Measurements from ENCODE around the gene MYOM1.

Gene MYOM1

DNA sequence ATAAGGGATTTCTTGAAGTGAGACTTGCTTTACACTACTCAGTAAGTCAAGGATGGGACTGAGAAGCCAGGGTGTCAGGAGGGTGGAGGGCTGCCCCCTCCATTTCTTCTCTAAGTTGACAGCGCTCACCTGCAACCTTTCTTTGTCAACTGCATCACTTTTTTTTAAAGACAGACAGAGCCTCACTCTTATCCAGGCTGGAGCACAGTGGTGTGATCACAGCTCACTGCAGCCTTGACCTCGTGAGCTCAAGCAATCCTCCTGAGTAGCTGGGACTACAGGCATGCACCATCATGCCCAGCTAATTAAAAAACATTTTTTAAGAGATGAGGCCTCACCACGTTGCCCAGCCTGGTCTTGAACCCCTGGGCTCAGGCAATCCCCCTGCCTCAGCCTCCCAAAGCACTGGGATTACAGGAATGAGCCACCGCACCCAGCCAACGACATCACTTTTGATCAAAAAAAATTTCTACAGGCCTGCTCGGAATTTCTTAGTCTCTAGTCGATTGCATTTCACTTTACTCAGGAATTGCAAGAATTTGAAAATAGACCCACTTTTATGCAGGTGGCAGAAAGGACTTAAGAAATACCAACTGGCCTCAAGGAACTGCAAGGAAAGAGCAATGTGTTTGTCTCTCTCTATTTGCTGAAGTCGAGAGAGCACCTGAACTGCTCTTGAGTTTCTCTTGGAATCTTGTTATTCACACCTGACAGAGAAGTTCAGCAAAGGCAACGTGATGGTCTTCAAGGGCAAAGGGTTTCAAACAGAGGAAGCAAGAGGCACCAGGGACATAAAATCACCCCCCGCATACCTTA is 101.4 kb downstream of the MYOM1 start:
- DNase-seq (ENCODE audit: low read depth in 2 of 2), result no peak

DNA sequence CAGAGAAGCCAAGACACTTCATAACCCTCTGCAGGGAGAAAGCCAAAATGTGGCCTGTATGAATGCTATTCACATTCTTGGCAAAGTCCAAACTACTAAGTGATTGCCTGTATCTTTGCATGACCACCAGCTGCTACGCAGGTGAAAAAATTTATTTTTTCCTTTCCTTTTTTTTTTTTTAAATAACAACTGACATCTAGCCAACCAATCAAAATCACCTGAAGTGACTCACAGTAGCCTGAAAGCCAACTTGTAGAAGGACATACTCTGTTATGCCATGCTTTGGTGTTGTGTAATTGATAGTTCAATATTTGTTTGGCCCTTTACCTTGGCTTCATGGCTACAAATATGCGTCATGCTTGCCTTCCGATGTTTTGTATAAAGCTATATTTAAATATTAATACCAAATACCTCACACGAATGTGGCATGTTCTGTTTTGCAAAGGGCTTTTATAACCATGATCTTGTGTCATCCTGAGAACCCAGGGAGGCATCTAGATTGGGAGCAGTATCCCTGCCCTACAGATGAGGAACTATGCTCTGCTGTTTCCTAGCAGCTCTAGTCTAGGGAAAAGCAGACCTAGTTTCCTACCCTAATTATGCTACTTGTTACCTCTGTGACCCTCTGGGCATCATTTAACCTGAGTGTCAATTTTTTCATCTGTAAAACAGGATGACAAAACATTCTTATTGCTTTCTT is 102.1 kb downstream of the MYOM1 start:
- DNase-seq (ENCODE audit: low read depth in 2 of 2), result no peak

DNA sequence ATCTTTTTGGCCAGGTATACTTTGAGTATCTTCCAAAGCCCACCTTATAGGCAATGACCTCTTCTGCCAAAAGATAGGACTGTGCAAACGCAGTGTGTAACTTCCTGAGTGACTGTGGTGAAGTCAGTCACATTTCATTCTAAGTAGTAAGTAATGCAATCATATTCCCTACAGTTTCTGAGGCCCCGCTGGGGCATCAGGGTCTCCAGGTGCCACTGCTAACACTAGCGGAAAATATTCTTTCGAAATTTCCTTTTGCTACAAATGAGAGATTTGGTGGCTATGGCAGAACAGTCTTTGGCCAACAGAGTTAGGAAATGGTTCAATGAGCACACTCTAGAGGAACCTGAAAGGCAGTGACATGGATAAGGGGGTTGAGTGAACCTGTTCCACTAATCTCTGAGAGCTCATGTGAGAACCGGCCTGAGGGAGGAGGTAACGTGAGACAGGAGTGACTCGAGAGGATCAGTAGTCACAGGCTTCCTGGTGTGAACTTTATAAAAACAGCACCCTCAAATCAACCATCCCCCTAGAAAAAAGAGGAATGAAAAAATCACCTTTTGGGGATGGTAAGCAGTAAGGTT is 104.2 kb downstream of the MYOM1 start:
- DNase-seq (ENCODE audit: low read depth in 2 of 2), result no peak

DNA sequence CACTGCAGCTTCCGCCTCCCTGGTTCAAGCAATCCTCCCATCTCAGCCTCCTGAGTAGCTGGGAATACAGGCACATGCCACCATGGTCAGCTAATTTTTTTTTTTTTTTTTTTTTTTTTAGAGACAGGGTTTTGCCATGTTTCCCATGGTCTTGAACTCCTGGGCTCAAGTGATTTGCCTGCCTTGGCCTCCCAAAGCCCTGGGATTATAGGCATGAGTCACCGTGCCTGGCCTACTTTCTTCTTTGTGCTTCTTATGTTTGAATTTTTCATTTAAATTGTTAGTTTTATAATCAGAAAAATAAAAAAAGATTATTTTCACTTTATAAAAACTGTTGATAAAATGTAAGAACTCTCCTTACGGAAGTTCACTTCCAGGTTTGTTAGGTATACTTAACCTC is 105.3 kb downstream of the MYOM1 start:
- DNase-seq (ENCODE audit: low read depth in 2 of 2), result no peak

DNA sequence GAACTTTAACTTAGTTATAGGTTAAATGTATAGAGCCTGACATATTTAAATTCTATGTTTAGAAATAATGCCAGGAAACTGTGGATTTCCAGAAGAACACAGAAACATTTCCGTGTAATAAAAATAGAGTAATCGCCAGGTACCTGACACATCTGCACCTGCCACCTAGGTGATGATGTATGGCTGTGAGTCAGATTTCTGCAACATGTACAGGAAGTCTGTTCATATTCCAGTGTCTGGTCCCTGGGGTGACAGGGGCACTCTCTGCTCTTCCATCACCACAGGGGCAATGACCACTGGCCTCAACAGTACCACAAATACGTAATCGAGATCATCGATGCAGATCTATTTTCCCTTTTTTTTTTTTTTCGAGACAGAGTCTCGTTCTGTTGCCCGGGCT is 105.7 kb downstream of the MYOM1 start:
- no peak for DNase-seq (ENCODE audit: low read depth in 2 of 2)

DNA sequence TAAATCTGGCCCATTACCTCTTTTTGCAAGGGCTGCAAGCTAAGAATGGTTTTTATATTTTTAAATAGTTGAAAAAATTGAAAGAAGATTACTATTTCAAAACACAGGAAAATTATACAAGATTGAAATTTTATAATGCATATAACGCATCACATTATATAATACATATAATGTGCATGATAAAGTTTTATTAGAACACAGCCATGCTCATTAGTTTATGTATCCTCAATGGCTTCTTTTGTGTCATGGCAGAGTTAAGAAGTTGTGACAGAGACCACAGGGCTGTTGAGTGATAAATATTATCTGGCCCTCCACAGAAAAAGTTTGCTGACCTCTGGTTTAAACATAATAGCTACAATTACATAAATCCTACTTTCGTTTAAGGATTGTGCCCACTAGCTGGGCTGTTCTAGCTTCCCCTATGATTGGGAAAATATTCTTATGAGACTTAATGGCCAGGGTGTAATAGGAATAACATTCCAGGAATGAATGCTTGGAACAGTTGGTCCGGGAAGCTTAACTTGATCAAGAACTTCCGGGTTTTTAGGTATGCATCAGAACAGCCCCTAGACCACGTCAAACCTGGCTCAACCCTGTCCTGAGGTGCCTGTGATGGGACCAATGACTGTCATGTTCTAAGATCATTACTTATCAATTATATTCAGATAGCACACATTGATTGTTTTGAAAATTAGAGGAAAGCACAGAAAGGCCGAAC is 108.1 kb downstream of the MYOM1 start:
- no peak for DNase-seq (ENCODE audit: low read depth in 2 of 2)

DNA sequence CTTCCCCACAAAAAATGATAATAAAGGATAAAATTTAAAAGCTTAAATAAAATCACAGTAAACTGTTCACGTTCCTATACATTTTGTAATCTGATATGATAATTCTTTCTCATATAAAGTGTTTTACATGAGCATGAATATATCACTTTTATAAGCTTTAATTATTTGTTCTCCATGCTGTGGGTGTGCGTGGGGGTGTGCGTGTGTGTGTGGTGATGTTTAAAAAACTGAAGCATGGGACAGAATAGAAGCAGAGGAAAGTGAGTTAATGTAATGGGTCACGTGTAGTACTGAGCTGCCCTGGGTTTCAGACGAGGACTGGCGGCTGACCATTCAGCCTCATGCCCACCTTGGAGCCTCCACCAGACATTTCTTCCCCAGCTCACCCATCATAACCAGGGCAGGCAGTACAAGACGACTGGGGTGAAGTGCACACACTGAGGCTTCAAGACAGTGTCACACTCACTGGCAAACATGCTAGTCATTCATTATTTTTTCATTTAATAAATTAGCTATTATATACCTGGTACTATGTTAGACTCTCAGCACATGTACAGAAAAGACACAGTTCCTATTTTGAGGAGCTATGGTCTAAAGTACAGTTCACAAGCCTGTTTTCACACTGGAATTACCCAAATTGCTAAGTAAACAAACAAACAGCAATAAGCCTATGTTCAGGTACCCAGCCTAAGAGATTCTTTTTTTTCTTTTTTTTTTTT is 109.6 kb downstream of the MYOM1 start:
- no peak for DNase-seq (ENCODE audit: low read depth in 2 of 2)

DNA sequence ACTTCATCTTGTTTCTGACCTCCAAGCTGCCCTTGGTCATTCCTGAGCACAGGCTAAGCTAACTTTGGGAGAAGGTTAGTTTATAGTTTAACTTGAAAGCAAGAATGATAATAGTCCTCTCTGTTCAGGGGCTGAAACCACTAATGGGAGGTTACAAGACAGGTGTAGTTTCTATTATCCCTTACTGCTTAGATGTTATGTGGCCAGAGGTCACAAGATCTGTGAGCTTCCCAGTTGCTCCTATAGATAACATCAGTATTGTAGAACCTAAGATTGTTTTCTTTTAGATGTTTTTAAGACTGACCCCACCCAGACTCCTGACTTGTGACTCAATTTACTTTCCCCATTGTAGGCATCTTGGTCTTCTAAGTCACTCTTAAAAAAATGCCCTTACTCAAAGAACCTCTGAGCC is 112.0 kb downstream of the MYOM1 start:
- DNase-seq (ENCODE audit: low read depth in 2 of 2), result no peak

DNA sequence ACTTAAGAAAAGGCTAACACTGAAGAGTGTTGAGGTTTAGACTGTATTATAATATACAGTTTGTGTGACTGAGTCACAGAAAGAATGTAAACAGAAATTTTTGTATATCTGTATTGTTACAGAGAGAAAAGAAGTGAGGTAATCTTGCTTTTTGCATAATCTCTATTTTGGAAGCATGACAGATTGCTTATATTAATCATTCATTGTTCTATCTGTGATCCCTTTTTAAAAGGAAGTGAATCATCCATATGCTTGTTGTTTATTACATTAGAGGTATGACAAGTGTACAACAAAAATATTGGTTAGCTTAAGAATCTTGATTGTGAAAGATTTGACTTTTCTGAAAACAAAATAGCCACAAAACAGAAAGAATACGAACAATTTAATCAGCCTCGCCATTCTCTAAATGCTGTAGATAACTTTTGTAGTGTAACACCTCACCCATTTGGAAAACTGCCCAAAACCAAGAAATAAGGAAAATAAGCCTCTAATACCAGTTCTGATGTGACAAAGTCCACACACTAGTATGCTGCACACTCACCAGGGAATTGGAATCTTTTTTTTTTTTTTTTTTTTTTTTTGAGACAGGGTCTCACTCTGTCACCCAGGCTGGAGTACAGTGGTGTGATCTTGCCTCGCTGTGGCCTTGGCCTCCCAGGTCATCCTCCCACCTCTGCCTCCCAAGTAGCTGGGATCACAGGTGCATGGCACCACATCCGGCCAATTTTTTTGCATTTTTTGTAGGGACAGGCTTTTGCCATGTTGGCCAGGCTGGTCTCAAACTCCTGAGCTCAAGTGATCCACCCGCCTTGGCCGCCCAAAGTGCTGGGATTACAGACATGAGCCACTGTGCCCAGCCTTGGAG is 115.3 kb downstream of the MYOM1 start:
- no peak for DNase-seq (ENCODE audit: low read depth in 2 of 2)

DNA sequence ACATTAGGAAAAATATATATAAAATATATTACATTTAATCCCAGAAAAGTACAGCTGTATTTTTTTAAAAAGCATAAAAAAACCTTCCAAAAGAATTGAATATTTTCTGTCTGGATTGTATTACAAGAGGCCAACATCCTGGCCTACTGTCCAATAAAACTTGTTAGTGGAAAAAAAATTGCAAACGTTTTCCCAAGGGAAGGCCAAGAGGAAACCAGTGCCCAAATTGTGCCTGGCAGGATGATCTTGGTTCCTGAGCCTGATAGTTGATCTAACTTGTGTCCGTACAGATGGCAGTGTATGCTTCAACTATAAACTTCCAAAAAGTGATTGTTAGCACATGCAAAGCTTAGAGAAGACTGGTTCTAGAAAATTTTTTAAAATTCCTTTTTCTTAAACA is 116.2 kb downstream of the MYOM1 start:
- no peak for DNase-seq (ENCODE audit: low read depth in 2 of 2)

DNA sequence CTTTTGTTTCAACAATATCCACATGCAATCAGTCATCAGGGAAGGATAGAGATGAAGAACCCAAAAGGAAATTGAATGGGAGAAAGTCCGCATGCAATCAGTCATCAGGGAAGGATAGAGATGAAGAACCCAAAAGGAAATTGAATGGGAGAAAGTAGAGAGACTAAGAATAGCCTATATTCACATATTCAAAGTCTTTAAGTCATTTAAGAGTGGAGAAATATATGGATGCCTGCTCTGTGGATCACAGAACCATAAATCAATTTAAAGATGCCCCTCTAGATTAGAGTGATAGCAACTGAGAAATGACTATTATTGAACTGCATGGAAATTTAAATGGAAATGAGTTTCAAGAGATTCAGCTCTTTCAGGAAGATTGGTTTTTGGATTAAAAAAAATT is 116.8 kb downstream of the MYOM1 start:
- no peak for DNase-seq (ENCODE audit: low read depth in 2 of 2)

DNA sequence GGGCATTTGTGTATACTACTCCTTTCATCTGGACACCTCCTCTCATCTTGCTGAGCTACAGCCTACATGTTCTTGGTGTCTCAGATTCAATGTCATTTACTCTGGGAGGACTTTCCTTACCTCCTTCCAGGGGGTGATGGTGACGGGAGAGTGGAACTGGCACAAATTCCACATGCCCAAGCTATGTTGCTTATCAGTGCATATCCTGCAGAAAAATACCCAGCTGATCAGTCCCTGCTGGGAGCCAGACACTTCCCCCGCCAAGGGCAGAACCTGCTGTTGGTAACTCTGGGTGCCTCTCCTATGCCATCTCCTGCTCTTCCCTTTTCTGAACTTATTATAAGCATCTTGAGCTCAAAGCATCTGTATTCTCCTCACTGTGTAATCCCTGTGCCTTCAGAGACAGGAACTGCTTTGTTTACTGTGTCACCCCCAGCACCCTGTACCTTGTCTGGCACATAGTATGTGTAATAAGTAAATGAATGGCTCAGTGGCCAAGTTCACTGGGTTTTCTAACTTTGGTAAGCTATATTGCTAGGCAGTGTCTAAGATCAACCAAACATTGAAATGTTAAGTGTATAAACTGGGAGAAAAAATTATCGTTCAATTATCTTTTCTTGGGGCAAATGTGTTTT is 119.2 kb downstream of the MYOM1 start:
- no peak for DNase-seq (ENCODE audit: low read depth in 2 of 2)

DNA sequence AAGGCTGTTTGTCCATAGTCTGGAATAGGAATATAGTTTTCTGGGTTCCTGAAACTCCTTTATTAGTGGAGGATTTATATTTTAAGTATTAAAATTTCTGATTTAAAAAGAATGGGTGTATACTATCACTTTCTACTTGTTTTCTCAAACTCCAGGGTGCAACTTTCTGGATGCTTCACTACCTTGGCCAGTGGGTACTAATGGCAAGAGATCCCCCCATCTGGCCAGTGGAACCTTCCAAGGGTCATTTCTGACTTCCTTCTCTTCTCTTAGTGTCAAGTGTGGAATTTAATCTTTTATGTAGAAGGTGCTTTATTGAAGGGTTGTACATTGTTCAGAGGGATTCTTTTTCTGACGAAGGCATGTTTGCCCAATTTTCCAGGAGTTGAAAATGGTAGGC is 120.4 kb downstream of the MYOM1 start:
- no peak for DNase-seq (ENCODE audit: low read depth in 2 of 2)

DNA sequence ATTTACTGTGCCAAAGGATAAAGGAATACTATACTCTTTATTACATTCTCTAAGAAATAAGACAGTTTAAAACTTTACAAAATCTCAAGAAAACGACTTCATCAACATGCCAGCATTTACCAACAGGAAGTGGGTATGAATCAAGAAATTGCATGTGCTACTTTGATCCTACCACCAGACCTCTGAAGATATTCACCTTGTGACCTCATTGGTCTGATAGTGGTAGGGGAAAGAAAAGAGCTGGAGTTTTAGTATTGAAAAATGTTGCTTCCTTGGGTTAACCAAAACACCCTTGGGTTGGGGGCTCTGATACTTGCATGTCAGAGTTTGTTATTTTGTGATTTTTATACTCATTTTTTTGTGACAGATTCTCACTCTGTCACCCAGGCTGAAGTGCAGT is 122.7 kb downstream of the MYOM1 start:
- no peak for DNase-seq (ENCODE audit: low read depth in 2 of 2)

DNA sequence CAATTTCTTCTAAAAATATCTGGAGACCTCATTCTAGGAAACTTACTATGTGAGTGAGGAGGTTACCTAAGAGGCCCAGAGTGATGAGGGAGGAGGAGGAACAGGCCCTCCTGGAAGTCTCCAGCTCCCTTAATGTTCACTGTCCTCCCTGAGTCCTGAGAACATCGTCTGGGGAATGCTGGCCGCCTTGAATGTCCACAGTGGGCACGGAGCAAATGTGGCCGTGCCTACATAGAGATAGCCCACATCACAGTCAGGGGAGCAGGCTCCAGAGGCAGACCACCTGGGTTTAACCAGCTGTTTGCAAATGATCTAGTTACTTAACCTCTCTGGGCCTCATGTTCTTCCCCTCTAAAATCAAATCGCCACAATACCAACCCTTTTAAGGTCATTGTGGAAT is 123.8 kb downstream of the MYOM1 start:
- DNase-seq (ENCODE audit: low read depth in 2 of 2), result no peak

DNA sequence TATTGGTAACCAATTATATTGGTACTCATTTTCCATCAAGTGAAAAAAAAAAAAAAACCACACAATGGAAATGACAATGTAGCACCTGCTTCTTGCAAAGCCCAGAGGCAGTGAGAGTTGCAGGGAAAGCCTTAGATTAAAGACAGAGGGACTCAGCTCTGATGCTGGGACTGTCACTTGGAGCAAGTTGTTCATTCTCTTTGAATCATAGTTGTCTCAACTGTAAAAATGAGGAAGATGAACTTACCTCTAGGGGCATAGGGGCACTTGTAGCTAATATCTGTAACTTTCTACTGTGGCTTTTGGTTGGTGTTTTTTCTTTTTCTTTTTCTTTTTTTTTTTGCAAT is 125.5 kb downstream of the MYOM1 start:
- DNase-seq (ENCODE audit: low read depth in 2 of 2), result no peak

DNA sequence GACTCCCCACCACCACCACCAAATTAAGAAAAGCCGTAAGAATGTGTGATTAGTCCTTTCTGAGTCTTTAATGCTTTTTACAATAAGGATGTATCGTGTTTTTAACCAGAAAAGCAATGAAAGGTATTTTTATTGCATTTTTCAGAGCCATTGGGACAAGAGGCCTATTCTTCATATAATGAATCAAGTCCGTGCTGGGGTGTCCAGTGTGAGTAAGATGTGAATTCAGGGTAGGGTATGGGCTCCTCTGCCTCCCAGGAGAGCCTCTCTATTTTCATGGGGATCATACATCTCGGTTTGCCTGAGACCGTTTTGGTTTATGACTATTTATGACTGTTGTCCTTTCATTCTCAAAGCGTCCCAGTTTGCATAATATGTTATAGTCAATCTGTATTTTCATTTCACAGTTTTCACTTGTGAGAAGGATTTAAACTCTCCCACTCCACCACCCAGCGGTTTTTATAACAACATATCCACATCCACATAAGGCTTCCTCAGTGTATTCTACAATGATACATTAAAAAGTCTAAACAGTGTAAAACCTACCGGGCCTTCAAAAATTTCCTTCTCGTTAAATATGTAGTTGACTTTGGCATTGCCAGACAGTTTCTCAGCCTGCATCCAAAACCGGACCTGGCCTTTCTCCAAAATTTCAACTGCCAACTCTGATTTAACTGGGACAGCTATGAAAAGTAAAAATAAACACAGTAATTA is 126.0 kb downstream of the MYOM1 start:
- no peak for DNase-seq (ENCODE audit: low read depth in 2 of 2)

DNA sequence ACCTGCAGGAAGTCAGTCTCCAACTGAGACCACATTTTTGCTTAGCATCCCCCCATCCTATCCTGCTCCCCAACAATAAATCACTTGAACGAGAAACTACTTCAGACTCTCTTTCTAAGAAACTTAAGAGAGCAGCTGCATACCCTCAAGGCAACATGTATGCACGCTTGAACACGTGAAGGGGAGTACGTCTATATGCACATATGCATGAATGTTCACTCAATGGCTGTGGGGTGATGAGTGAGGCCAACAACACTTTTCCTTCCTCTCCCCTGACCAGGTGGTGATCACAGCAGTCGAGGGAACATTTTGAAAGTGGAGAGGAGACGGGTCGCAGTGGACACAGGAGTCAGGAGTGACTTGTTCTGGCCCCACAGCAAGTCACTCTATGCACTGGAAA is 127.0 kb downstream of the MYOM1 start:
- DNase-seq (ENCODE audit: low read depth in 2 of 2), result no peak

DNA sequence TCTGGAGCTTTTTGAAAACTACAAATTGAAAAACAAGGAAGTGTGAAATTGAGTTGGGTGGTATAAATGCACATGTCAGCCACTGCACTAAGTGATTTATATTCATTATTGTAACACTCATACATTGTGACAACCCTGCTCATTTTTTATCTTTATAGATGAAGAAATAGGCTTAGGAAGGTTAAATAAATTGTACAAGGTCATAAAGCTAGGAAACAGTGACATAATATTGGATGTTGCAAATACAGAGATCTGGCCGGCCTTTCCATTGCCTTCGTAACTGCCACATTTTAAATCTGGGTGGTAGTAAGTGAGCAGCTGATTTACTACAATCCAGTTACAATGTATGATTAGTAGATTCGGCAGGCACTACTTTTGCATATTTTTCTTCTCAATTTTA is 130.2 kb downstream of the MYOM1 start:
- no peak for DNase-seq (ENCODE audit: low read depth in 2 of 2)

DNA sequence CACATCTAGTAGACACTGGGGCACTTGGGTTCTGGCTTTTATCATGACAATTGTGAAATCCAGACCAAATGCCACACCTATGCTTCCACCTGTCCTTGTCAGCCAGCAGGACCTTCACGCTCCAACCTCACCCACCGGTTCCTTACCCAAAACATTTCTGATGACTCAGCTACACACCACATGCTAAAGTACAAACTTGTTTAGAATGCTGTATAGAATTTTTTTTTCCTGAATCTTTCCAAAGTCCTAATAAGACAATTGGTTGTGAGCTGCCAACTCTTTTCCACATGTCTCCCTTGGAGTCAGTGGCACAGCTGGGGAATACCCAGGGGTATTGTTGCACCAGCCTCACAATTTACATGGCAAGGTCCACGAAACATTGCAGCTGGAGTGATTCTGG is 131.3 kb downstream of the MYOM1 start:
- DNase-seq (ENCODE audit: low read depth in 2 of 2), result no peak

All from fibroblast of skin of left biceps (primary cell).